ENCODE measurements around the gene IRS1.

The IRS1 gene

DNA sequence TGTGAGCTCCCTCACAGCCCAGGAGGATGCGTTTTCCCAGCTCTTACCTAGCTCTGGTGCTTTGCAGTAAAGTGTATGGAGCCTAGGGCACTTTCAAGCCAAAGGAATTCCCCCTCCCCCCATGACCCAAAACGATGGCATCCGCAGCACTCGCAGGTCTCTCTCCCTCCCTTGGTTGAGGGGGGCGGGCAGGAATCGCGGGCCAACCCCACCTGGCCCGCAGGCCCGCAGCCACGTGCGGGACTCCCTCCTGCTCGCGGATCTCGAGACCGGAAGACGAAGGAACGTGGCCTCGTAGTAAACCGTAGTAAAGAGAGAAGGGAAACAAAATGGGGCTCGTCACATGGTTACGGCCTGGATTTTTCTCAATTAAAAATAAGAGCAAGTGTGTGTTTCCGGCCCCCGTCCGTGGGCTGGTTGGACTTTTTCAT, 8.5 kb downstream of the IRS1 start:
- DNase-seq, result peak; percentile 73 to 79

DNA sequence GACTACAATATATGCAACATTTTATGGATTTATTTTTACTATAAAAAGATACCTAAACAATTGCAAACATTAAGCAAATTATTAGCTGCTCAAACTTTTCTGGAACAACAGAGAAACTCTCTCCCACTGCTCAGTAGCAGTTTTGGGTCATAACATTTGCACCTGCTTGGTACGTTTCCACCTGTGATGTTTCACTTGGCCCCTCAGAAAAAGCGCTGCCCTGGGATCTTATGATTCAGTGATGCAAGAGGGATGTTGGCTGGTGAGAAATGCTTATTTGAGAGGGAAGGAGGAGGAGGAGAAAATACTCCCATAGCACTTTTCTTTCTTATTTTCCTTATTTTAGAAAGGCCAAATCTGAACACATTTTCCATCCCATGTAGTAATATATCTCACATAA, 9.2 kb downstream of the IRS1 start:
- DNase-seq, result no peak

DNA sequence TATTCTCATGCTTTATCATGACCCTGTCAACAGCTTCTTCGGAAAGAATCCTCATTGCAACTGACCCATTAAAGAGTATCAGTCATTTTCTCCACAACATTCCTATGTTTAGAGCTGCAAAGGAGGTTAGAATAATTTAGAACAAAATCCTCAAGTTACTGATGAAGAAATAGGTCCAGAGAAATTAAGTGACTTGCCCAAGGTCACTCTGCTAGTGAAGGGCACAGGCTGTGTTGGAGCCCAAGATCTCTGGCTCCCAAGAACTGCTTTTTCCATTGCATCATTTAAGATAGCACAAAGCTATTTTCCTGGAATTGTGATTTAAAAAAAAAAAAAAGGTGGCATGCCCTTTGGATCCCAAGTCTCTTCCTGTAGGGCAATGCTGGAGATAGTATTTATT, 9.6 kb downstream of the IRS1 start:
- DNase-seq, result no peak

DNA sequence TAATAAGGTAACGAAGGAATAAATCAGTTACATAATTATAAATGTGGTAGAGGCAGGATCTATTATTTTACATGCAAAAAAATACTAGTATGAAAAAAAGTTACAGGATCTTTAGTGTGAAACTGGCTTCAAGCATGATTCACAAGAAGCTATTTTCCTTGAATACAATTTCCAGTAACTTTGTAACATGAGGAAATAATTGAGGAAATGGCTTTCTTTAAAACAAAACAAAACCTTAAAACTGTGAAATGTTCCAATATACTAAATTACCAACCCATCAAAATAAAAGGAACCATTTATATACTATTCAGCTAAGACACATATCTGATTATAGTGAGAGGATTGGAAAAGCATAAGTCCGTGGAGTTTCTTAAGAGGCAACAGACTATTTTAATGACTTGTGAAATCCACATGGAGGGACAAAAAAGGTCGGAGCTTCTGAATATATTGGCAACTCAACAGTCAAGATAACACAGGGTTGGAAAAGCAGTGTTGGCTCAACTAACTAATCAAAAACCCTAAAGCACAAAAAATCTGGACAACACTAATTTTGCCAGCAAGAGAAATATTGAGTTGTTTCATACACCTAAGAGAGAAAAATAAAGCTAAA, 10.6 kb downstream of the IRS1 start:
- no peak for DNase-seq

DNA sequence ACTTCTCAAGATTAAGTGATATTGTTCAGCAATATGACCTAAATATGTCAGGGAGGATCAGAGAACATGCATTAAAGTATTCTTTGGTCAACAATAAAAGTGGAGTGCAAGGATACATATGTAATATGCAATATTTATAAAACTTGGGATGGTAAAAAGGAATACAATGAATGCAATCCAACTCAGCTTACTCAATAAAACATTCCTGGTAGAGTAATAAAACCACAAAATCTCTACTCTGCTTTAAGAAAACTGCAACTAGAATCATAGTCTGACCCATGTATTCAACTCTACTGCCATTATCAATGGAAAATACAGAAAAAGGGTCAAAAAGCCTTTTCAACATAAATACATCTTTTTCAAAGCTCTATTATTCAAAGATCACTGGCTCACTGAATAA, 11.6 kb downstream of the IRS1 start:
- no peak for DNase-seq

DNA sequence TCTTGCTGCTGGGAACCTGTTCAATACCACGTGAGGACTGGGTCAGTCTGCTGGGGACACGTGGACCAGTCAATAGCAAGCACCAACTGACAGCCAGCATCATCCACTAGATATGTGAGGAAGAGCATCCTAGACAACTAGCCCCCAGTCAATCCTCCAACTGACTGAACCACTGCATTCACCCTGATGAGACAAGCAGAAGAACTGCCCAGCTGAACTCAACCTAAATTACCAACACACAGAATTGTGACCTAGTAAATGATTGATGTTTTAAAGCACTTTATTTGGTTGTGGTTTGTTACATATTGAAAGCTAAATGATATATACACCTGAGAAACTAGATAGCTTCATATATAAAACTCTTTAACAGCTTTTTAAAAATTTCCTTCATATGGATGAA, 15.7 kb downstream of the IRS1 start:
- no peak for DNase-seq

DNA sequence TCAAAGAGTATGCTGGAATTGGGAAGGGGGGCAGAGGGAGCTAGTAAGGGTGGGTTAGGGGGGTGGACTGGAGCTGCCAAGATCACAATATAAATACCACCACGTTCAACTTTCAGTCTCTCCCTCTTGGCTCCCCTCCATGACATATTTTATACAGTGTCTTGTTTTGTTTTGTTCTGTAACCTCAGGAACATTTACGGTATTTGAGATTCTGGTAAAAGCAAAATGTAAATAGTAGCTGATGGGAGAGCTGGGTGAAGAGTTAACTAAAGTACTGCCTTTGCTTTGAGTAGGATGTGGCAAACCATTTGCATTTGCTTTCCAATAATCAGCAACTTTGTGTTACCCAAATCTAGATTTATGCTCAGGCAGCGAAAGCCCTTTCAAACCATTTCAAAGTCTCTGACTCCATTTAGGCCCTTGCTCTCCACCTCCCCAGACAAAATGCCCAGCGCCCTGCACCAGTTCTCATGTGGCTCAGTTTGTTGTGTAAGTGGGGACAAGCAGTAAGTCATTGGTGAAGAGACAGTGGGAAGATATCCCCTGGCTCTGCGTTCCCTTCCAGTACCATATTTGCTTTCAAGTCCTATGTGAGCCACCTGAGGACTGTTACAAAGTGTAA, 17.4 kb downstream of the IRS1 start:
- no peak for DNase-seq

DNA sequence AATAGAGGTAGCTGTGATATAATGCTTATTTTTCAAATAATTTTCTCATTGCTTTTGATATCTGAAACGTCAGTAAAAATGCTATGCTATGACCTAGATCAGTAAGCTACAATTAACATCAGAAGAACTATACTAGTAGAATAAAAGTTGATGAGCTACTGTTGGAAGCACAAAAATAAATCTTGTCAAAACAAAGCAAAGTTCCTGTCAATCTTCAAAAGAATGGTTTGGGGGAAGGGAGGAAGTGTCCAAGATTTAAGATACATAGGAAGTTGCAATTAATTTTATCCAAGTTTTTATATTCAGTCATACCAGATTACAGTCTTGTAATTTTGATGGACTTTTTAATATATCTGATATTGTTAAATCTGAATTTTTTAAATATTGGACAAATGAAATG, 19.2 kb downstream of the IRS1 start:
- no peak for DNase-seq

DNA sequence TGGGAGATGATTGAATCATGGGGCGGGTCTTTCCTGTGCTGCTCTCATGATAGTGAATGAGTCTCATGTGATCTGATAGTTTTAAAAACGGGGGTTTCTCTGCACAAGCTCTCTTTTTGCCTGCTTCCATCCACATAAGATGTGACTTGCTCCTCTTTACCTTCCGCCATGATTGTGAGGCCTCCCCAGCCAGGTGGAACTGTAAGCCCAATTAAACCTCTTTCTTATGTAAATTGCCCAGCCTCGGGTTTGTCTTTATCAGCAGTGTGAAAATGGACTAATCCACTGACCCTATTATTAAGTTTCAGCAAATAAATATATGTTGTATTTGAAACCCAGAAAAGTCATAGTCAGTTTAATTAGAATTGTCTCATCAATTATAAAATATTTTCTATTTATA, 22.0 kb downstream of the IRS1 start:
- no peak for DNase-seq

DNA sequence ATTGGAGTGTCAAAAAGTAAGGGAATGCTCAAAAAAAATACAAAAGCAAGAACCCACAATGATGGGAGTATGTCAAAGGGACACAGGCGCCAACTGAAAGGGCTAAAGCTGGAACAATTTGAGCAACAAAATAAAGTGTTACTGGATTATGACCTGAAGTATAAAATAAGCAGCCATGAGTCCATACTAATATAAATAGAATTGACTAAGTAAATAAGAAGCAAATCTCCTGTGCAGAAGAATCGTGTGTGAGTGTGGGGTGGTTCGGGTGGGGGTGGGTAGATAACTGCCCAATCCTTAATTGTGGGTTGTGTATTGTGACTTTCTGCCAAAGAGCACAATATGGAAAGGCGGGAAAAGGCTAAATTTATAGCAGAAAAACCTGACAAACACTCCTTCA, 23.5 kb downstream of the IRS1 start:
- no peak for DNase-seq

DNA sequence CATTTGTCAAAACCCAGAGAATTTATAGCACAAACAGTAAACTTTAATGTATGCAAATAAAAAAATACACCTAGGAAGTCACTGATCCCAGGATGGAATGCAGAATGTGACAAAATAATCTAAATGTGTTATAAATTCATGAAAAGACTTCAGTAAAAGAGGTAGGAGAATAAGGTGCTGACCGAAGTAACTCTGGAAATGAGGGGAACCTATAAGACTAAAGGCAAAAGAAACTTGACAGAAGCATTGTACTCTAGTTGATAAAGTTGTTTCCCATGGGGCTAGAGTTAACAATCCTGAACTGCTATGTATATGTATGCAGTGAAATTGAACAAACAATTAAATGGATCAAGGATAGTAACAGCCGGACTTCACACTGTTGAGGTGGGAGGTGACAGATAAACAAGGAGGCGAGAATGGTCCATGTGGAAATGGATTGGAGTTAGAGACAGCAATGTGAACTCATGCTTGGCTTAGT, 24.5 kb downstream of the IRS1 start:
- DNase-seq, result no peak

DNA sequence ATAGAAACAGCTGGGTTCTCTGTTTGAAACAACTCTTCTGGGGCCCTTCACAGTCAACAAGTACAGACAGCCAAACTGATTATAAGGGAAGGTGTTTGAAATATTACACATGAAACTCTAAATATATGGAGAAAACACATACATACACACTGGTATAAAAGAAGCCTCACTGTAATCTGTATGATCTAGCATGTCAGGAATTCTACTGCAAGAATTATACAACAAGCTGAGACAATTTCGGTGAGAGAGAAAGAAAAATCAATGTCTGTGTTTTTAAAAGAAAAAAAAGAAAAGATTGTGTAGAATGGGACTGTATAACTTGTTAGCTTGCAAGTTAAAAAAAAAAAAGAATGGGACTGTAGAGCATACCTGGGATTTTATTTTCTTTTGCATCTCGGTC, 26.3 kb downstream of the IRS1 start:
- no peak for DNase-seq

DNA sequence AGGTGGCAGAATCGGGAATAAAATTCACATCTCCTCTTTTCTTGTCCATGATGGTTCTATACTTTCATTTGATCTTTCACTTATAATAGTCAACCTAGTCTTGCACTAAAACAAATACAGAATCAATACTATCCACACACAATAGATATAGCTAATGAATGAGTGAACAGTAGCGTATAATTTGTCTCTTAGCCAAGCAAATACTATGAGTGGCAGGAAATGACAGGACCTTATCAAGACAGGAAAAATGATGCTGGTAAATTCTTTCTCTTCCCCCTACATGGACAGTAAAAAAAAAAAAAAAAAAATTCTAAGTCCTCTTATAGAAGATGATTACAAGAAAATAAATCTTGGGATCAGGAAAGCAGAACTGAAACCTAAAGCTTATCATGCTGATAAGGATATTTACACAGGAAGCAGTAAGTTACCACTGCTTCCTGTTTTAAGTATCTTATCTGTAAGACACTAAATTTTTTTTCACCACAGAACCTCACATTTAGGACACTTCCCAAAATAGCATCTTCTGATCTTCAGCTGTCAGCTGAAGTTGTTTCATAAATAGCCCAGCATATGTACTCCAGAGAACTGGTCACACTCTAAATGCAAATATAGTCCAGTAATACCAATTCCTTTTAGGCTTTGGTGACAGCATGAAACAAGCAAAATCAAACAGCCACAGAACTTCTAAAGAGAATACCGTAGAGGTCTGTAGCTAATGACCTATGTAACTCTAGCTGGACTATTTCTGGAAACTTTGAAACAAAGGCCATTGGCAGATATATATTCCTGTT, 27.0 kb downstream of the IRS1 start:
- no peak for DNase-seq

DNA sequence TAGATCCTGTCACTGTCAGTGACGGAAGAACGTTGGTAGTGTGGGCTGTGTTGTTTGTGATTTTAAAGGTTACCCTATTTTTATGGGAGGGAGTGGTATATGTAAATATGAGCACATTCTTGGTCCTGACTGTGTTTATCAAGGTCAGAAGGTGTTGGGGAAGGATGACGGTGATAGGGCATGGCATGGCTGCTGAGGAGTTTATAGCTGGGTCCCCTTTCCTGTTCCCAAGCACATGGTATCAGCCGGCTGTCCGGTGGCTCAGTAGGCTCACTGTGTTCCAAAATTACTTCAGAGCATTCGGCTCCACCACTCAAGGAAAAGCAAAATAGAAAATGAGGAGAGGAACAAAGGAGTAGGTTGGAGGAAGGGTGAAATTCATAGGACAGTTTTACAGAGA, 28.6 kb downstream of the IRS1 start:
- no peak for DNase-seq

DNA sequence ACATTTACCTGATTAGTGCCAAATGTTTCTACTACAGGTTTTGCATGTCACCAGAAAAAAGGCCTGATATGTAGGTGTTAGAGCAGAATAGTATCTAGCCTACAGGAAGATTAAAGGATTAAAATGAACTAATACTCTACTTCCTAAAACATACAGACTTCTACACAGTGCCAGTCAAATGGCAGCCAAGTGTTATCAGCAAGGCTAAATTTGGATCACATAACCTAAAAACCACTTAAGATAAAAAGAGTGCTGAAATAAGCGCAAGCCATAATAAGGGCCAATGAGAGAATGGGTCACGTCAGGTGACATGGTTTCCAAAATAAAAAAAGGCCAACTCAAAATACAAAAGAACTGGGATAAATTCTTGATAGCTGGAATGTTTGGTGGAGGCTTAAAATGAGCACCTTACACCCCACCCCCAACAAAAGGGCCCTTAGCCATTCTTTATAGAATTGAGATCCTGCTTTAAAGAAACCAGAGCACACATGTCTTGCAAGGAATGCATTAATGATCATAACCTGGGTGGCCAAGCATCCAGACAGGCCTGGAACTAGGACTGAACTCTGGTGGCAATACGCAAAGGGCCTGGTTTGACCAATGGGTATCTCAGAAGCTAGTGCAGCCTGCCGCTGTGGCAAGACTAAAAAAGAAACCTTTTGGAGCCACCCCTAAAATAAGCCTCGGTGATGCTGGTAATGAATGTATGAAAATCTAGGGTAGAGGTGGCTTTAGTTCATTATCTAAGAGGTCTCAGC, 32.4 kb downstream of the IRS1 start:
- DNase-seq, result no peak

DNA sequence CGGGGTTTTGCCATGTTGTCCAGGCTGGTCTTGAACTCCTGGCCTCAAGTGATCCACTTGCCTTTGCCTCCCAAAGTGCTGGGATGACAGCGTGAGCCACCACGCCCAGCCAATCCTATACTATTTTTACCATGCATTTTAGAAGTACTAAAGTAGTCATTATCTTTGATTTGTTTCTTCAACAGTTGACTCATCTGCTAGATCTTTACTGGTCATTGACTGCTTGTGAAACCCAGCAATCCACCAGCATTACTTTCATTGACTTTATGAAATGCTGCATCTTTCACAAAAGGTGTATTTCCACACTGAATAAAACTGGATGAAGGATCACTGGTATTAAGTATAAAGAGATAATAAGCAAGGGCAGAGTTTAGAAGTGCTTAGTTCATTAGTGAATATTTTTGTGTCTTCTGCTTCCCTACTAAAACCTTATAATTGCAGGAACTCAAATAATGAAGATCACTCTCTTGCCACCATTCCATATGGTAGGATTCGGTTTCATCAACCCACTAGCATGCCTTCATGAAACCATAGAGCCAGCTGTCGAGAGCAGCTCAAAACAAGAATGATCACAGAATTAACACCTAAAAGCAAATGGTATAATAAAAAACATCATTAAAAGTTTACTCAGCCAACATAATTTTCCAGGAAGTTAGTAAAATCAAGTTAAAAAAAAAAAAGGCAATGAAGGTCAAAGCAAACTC, 33.1 kb downstream of the IRS1 start:
- DNase-seq, result no peak

DNA sequence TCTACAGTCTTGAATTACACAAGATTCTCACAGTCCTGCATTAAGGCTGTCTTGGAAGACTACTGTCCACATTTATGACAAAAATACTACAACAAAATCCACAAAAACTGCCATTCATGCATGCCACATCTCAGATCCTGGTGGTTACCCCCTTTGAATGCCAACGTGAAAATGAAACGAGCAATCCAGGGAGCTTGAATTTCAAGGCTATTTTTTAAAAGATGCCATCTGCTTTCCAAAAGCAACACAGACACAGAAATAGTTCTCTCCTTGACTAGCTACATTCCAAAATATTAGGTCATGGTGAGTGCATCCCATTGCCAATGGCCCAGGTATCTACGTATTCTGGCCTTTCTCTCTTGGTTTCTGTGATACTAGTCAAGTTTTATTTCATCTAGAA, 36.3 kb downstream of the IRS1 start:
- no peak for DNase-seq

DNA sequence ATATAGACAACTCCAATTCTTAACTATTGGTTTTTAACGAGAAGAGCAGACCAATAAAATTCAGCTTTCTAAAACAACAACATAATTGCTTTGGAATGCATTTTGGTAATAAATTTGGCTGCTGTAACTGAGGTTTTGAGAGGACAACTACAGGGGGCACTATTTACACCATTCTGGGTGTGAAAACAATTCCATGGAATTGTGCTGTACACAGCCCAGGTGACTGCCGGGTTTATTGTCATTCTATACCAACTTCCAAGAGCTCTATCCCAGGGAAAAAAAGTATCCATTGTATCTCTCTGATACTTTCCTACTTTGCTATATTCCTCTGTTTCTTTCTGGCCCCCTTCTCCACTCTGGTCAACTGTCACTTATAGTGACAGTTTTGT, 38.4 kb downstream of the IRS1 start:
- no peak for DNase-seq

DNA sequence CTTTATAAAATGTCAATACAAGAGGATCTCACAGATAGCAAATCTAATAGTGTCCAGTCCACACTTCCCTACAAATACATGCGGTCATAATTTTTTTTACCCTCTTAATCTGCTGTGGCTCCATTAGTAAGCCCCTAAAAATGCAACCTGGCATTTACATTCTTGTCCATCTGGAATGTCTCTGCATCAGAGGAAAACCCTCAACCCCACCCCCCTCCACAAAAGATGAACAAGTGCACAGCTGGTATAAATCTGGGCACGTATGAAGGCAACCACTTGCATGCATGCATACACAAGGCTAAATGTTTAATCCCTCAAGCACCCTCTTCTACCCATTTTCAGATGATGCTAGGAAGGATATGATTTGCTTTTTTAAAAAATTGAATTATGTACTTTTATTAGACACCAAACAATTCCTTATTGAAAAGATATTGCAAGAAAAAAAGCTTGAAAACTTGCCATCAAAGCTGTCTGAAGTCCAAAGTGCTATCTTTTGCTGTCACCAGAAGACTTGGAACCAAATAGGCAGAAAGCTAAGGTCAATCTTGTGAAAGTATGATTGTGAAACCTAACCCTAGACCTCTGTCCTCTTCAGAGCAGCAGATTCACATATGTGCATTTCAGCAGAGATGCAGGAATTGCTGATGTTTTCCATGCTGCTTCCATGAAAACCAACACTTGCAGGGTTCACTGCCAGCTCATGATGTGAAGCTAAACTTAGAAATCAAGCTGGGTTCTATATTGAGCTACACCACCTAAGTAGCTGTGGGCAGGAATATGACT, 39.0 kb downstream of the IRS1 start:
- DNase-seq, result no peak

DNA sequence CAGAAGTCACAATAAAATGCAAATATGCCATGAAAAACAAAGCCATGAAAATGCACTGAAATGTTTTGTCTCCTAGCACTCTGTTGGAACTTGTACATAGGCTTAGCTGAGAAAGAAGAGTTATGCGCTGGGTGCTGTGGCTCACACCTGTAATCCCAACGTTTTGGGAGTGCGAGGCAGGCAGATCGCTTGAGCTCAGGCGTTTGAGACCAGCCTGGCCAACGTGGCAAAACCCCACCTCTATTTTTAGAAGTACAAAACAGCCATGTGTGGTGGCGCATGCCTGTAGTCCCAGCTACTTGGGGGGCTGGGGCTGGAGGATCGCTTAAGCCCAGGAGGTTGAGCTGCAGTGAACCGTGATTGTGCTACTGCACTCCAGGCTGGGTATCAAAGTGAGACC, 39.9 kb downstream of the IRS1 start:
- DNase-seq, result no peak

DNA sequence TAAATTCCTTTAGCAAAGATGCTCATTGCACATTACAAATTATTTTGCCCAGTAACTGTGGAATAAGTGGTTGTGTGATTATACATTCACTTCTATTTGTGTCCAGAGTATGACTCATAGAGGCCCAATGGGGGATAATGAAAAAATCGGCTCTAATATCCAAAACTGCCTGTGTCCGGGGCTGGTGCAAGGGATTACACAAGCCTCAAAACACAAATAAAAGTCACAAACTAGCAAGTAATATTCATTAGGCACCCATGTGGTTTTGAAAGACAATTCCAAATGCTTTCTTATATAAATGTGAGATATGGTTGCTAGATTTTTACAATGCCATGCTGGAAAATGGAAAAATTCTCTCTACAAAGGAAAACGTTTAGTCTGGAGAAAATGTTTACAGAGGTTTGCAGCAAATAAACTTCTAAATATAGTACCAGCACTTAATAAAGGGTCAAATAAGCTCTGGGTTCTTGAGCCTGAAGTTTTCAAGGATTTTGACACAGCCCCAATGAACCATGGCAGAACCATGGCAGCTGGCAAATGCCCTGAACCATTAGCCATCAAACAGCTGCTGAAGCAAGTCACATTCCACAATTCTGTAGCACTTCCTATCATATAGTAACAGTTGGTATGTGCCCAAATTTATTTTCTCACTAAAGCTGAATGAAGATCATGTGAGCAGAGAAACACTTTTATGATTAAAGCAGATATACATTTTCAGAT, 40.5 kb downstream of the IRS1 start:
- DNase-seq, result no peak
